Neutrophil (primary cell): ENCODE results near the gene EIF6.
A peak's percentile ranks its signal among the peaks of the same experiment; 100 is the strongest.

Experiments used
- H3K27ac ChIP-seq: fragments of 200-600 bp; sonication (generic); 2 replicates; pipeline ENCODE4 v1.5.1; 2016; ENCODE audit warnings: mild to moderate bottlenecking, moderate library complexity
- H3K27me3 ChIP-seq: fragments of 200-600 bp; sonication (generic); 2 replicates; pipeline ENCODE4 v1.6.0; 2016; ENCODE audit warnings: mild to moderate bottlenecking
- H3K36me3 ChIP-seq: fragments of 200-600 bp; sonication (generic); 2 replicates; pipeline ENCODE4 v1.5.1; 2017
- H3K4me1 ChIP-seq, 2 experiments: fragments of 200-600 bp in 1 of 2; sonication (generic) in 1 of 2; 1 replicate in 1 of 2; 2 replicates in 1 of 2; pipeline versions ENCODE4 v1.5.1 to v1.6.1; 2013 to 2016; ENCODE audit warnings: low read depth in 1 of 2, low read length in 1 of 2, mild to moderate bottlenecking in 1 of 2, moderate library complexity in 1 of 2; ENCODE audit not compliant: control insufficient read depth in 1 of 2, insufficient read depth in 1 of 2
- H3K4me3 ChIP-seq, 2 experiments: fragments of 200-600 bp in 1 of 2; sonication (generic) in 1 of 2; 1 replicate in 1 of 2; 2 replicates in 1 of 2; pipeline ENCODE4 v1.5.1; 2013 to 2016; ENCODE audit warnings: low read depth in 1 of 2, low read length in 1 of 2, mild to moderate bottlenecking in 1 of 2, moderate library complexity in 1 of 2
- H3K9me3 ChIP-seq: fragments of 200-600 bp; sonication (generic); 2 replicates; pipeline ENCODE4 v1.5.1; 2016
- CTCF ChIP-seq: fragments of 200-600 bp; sonication (generic); IDR thresholded peaks from 2 replicates; pipeline ENCODE4 v1.5.1; 2016; ENCODE audit warnings: antibody characterized with exemption

The EIF6 gene

GRCh38 chr20:35271073-35271882 lies 13.3 kb downstream of the EIF6 start:
- Histone ChIP-seq H3K9me3 (no peaks in the 10 kb centered on the region), H3K27ac (no peak overlapping the region), H3K4me3 (no peak overlapping the region), H3K4me1 (peaks cover 5 to 9% of the 10 kb centered on the region in 2 experiments), H3K27me3 (no peaks in the 10 kb centered on the region), H3K36me3 (peaks cover 93% of the 10 kb centered on the region)
- no peak for TF ChIP-seq CTCF

GRCh38 chr20:35270021-35270902 lies 14.3 kb downstream of the EIF6 start:
- Histone ChIP-seq H3K4me3 (no peak overlapping the region), H3K9me3 (no peaks in the 10 kb centered on the region), H3K4me1 (no peaks in the 10 kb centered on the region), H3K36me3 (peaks cover 91% of the 10 kb centered on the region), H3K27me3 (no peaks in the 10 kb centered on the region), H3K27ac (no peak overlapping the region)
- no peak for TF ChIP-seq CTCF

GRCh38 chr20:35269055-35269781 lies 15.4 kb downstream of the EIF6 start:
- no peaks in the 10 kb centered on the region for H3K9me3 ChIP-seq
- H3K27ac ChIP-seq: no peak overlapping the region
- no peak overlapping the region for H3K4me3 ChIP-seq
- no peaks in the 10 kb centered on the region for H3K4me1 ChIP-seq
- H3K27me3 ChIP-seq: no peaks in the 10 kb centered on the region
- TF ChIP-seq CTCF: peak; percentile 59
- peaks cover 88% of the 10 kb centered on the region for H3K36me3 ChIP-seq

GRCh38 chr20:35267092-35267491 lies 17.5 kb downstream of the EIF6 start:
- peaks cover 83% of the 10 kb centered on the region for H3K36me3 ChIP-seq
- no peak for TF ChIP-seq CTCF

GRCh38 chr20:35264755-35265154 lies 19.8 kb downstream of the EIF6 start:
- TF ChIP-seq CTCF: no peak
- H3K36me3 ChIP-seq: peaks cover 72% of the 10 kb centered on the region

More at GRCh38 chr20:35267092-35267491, 17.5 kb downstream of the EIF6 start:
- H3K4me1 ChIP-seq: no peaks in the 10 kb centered on the region
- no peak overlapping the region for H3K4me3 ChIP-seq
- H3K9me3 ChIP-seq: no peaks in the 10 kb centered on the region
- H3K27ac ChIP-seq: no peak overlapping the region
- H3K27me3 ChIP-seq: no peaks in the 10 kb centered on the region

More at GRCh38 chr20:35264755-35265154, 19.8 kb downstream of the EIF6 start:
- H3K27ac ChIP-seq: no peak overlapping the region
- no peaks in the 10 kb centered on the region for H3K4me1 ChIP-seq
- H3K9me3 ChIP-seq: no peaks in the 10 kb centered on the region
- H3K27me3 ChIP-seq: no peaks in the 10 kb centered on the region
- no peak overlapping the region for H3K4me3 ChIP-seq
